CD8-positive, alpha-beta memory T cell (primary cell): ENCODE measurements around the gene ZBTB7A. TPM values are rescaled to one million over a fixed set of nuclear protein-coding genes. Genes with fewer than 3 reads are reported as not detected.

Experiments
- CTCF ChIA-PET: fragments of 350-600 bp; sonication (Branson Sonifier 250); formaldehyde crosslinking; loops from one replicate; lab custom pipeline; 2021; ENCODE audit warnings: antibody characterized with exemption; lab: Charles Lee
- POLR2A ChIA-PET: fragments of 350-600 bp; sonication (Branson Sonifier 250); formaldehyde crosslinking; loops from one replicate; lab custom pipeline; 2021; ENCODE audit warnings: antibody characterized with exemption; lab: Charles Lee
- DNase-seq, 5 donors: peaks; one replicate each; pipeline versions ENCODE4 v3.0.0 to v3.0.0-alpha.2; 2020 to 2022; ENCODE audit warnings: mixed read lengths in 1 of 5
- H3K27ac ChIP-seq: one replicate; pipeline ENCODE4 v1.7.0; 2013; ENCODE audit warnings: low read depth, mild to moderate bottlenecking, low read length, moderate library complexity
- H3K27me3 ChIP-seq: 2 replicates; pipeline ENCODE4 v1.7.0; 2013; ENCODE audit warnings: low read length, mild to moderate bottlenecking; ENCODE audit not compliant: insufficient read depth, poor library complexity, severe bottlenecking
- H3K36me3 ChIP-seq: 2 replicates; pipeline ENCODE4 v1.7.0; 2013; ENCODE audit warnings: mild to moderate bottlenecking, low read length, moderate library complexity; ENCODE audit not compliant: insufficient read depth
- H3K4me1 ChIP-seq: 2 replicates; pipeline ENCODE4 v1.7.0; 2013; ENCODE audit warnings: mild to moderate bottlenecking, low read length, moderate library complexity; ENCODE audit not compliant: insufficient read depth
- H3K4me3 ChIP-seq: 2 replicates; pipeline ENCODE4 v1.7.0; 2013; ENCODE audit warnings: mild to moderate bottlenecking, low read length
- H3K9me3 ChIP-seq: 2 replicates; pipeline ENCODE4 v1.7.0; 2013; ENCODE audit warnings: mild to moderate bottlenecking, low read length
- H3K27ac Mint-ChIP-seq, 8 donors: one replicate each; pipeline ENCODE4 v1.8.0; 2020 to 2021; ENCODE audit warnings: mixed read lengths in 8 of 8, mild to moderate bottlenecking in 6 of 8, inconsistent platforms in 3 of 8, moderate library complexity in 3 of 8
- H3K27me3 Mint-ChIP-seq, 2 donors: one replicate each; pipeline ENCODE4 v1.8.0; 2020 to 2021; ENCODE audit warnings: mixed read lengths in 2 of 2, mild to moderate bottlenecking in 1 of 2, moderate library complexity in 1 of 2
- H3K36me3 Mint-ChIP-seq, 3 donors: one replicate each; pipeline ENCODE4 v1.8.0; 2020 to 2021; ENCODE audit warnings: mixed read lengths in 3 of 3, inconsistent platforms in 1 of 3, mild to moderate bottlenecking in 1 of 3
- H3K4me1 Mint-ChIP-seq, 3 donors: one replicate each; pipeline ENCODE4 v1.8.0; 2020 to 2021; ENCODE audit warnings: mixed read lengths in 3 of 3, inconsistent platforms in 1 of 3, mild to moderate bottlenecking in 1 of 3
- H3K4me3 Mint-ChIP-seq, 7 donors: one replicate each; pipeline ENCODE4 v1.8.0; 2020 to 2021; ENCODE audit warnings: mixed read lengths in 7 of 7, mild to moderate bottlenecking in 6 of 7, moderate library complexity in 4 of 7, inconsistent platforms in 2 of 7
- H3K9me3 Mint-ChIP-seq, 5 donors: one replicate each; pipeline ENCODE4 v1.8.0; 2020 to 2022; ENCODE audit warnings: mixed read lengths in 5 of 5, mild to moderate bottlenecking in 3 of 5, moderate library complexity in 2 of 5, inconsistent platforms in 1 of 5
- polyA plus RNA-seq: library from polyadenylated mRNA; unstranded; fragments of 300-500 nt; fragmentation: Illumina TruSeq; gene quantifications from one replicate; pipeline ENCODE4 v1.2.3, GENCODE V29; 2021
- total RNA-seq, 2 experiments: library from RNA; stranded (reverse); gene quantifications; one replicate each; pipeline ENCODE4 v1.2.3, GENCODE V29; 2021

Gene ZBTB7A
- total and polyA plus RNA-seq, 3 experiments from 2014 or later = 44.1 to 86.1 (median 46.8) TPM

DNA sequence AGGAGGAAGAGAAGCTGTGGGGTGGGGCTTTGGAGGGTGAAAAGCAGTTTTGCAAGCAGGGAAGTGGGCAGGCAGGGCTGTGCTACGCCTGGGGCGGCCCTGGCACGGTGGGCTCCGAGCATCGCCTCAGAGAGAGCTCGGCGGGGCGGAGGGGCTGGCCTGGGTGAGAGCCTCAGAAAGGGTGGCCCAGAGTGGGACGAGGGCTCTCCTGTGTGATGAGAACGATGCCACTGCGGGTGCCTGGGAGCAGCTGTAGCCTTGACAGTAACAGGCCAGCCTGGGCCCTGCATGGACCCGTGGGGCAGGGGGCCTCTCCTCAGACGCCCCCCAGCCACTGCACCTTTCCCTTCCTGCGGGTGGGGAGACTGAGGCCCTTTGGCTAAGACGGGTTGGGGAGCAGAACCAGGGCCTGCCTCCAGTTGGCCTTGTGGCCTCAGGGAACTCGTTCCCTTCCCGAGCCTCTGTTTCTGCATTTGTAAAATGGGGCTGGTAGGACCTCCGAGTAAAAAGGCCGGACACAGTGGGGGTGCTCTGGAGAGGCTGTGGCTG is 31.6 kb downstream of the ZBTB7A start:
- Histone ChIP-seq H3K27me3 (no peaks in the 10 kb centered on the region), H3K4me1 (no peaks in the 10 kb centered on the region), H3K4me3 (no peak overlapping the region), H3K36me3 (peaks cover 4% of the 10 kb centered on the region), H3K27ac (no peak overlapping the region), H3K9me3 (no peaks in the 10 kb centered on the region)
- H3K4me3 Mint-ChIP-seq = no peak overlapping the region
- ChIA-PET CTCF (no interaction called here), POLR2A (interaction anchor here (0.6 kb wide), 1 partner anchor 116 kb away, joined by 3 read pairs; no protein-coding TSS in a partner anchor)
- H3K9me3 Mint-ChIP-seq = no peaks in the 10 kb centered on the region
- H3K27me3 Mint-ChIP-seq = no peaks in the 10 kb centered on the region
- DNase-seq = no peak
- H3K27ac Mint-ChIP-seq = peak overlapping the region in 1 of 8 donors; percentile 84
- peaks cover 0 to 2% (median 1%) of the 10 kb centered on the region in 3 donors for H3K4me1 Mint-ChIP-seq
- H3K36me3 Mint-ChIP-seq = peaks cover 0 to 23% (median 0%) of the 10 kb centered on the region in 3 donors

DNA sequence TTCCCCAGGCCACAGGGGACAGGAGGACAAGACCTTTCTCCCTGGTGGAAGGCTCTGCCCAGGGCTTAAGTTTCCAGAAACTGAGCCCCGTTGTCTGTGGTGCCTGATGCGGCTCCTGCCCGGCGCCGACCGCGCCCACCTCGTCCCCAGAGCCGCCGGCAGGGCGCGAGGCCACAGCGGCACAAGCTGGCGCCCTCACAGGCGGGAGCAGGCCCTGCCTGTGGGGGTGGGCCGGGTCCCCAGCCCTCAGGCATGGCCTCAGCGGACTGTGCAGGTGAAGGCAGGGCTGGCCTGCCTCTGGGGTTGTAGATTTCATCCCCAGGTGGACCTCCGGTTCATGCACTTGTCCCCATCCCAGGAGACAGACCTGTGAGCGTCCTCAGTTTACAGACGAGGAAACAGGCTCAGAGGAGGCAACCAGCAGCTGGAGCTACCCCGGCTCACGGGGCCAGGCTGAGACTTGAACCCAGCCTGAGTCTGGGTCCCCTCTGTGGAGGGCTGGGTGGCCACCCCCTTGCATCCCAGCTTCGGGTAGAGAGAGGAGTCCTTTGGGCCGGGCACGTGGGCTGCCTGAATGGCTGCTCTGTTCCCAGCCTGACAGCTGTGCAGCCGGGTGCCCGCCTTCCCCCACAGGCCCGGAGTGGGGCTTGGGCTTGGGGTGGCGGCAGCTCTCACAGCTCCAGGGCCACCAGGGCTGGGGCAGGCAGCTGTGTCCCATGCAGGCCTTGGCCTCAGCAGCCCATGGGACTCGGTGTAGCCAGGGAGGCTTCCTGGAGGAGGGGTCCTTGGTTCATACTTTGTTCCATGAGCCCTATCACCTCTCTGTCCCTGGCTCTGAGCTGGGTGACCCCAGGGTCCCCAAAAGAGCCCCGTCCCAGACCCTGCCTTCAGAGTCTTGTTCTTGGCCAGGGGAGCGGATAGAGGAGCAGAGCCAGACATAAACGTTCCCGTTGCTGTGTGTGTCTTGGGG is 32.4 kb downstream of the ZBTB7A start:
- Histone ChIP-seq H3K9me3 (no peaks in the 10 kb centered on the region), H3K27ac (no peak overlapping the region), H3K36me3 (peaks cover 4% of the 10 kb centered on the region), H3K27me3 (no peaks in the 10 kb centered on the region), H3K4me1 (no peaks in the 10 kb centered on the region), H3K4me3 (no peak overlapping the region)
- peak overlapping the region in 1 of 8 donors; percentile 84 for H3K27ac Mint-ChIP-seq
- H3K36me3 Mint-ChIP-seq = peaks cover 0 to 26% (median 0%) of the 10 kb centered on the region in 3 donors
- ChIA-PET POLR2A (interaction anchor here (0.5 to 0.6 kb wide), 2 partner anchors 10 to 117 kb away, joined by 3 read pairs; no protein-coding TSS in a partner anchor), CTCF (interaction anchor here (1.2 kb wide), 1 partner anchor 27 kb away, joined by 3 read pairs; the partner anchor contains the start of gene PIAS4)
- no peaks in the 10 kb centered on the region for H3K9me3 Mint-ChIP-seq
- no peak for DNase-seq
- H3K4me1 Mint-ChIP-seq = no peaks in the 10 kb centered on the region
- no peaks in the 10 kb centered on the region for H3K27me3 Mint-ChIP-seq
- no peak overlapping the region for H3K4me3 Mint-ChIP-seq

- CTCF ChIA-PET = interaction anchor here (1.2 kb wide), 1 partner anchor 26 kb away, joined by 3 read pairs; the partner anchor contains the start of gene PIAS4
- no peaks in the 10 kb centered on the region for H3K27me3 Mint-ChIP-seq
- H3K4me1 Mint-ChIP-seq = no peaks in the 10 kb centered on the region
- Histone ChIP-seq H3K4me3 (no peak overlapping the region), H3K27ac (no peak overlapping the region), H3K36me3 (peaks cover 4% of the 10 kb centered on the region), H3K4me1 (no peaks in the 10 kb centered on the region), H3K27me3 (no peaks in the 10 kb centered on the region), H3K9me3 (no peaks in the 10 kb centered on the region)
- H3K4me3 Mint-ChIP-seq = no peak overlapping the region
- no peaks in the 10 kb centered on the region for H3K9me3 Mint-ChIP-seq
- H3K27ac Mint-ChIP-seq = no peak overlapping the region
- peaks cover 0 to 32% (median 0%) of the 10 kb centered on the region in 3 donors for H3K36me3 Mint-ChIP-seq
- POLR2A ChIA-PET = interaction anchor here (0.5 kb wide), 1 partner anchor 11 kb away, joined by 3 read pairs; no protein-coding TSS in a partner anchor
- DNase-seq = no peak
These were observed 33.4 kb downstream of the ZBTB7A start for GRCh38 chr19:4033028-4033956.

DNA sequence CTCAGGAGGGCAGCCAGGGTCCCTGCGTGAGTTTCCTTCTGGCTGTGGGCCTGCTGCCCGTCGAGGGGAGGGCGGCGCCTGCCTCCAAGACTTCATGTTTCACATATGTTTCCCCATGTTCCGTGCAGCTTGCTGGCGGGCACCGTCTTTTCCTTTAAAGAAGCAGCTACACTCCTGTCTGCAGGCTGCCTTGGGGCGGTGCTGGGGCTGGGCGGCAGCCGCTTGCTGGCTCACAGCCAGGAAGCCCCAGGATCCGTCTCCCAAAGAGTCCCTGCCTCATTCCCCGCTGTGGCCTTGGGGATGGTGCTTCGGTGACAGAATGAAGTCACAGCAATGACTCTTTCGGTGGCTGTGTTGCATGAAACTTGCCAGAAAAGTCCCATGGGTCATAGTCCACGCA is 34.3 kb downstream of the ZBTB7A start:
- Histone ChIP-seq H3K9me3 (no peaks in the 10 kb centered on the region), H3K4me1 (no peaks in the 10 kb centered on the region), H3K4me3 (no peak overlapping the region), H3K27me3 (no peaks in the 10 kb centered on the region), H3K36me3 (peaks cover 4% of the 10 kb centered on the region), H3K27ac (no peak overlapping the region)
- ChIA-PET POLR2A (interaction anchor here (0.6 kb wide), 1 partner anchor 84 kb away, joined by 3 read pairs; no protein-coding TSS in a partner anchor), CTCF (no interaction called here)
- H3K4me3 Mint-ChIP-seq = no peak overlapping the region
- no peaks in the 10 kb centered on the region for H3K9me3 Mint-ChIP-seq
- H3K27ac Mint-ChIP-seq = peak overlapping the region in 1 of 8 donors; percentile 5
- no peaks in the 10 kb centered on the region for H3K4me1 Mint-ChIP-seq
- H3K27me3 Mint-ChIP-seq = no peaks in the 10 kb centered on the region
- no peak for DNase-seq
- H3K36me3 Mint-ChIP-seq = peaks cover 0 to 32% (median 0%) of the 10 kb centered on the region in 3 donors

GRCh38 chr19:4031420-4031819 is 35.3 kb downstream of the ZBTB7A start:
- Mint-ChIP-seq H3K9me3 (no peaks in the 10 kb centered on the region), H3K27me3 (no peaks in the 10 kb centered on the region), H3K27ac (no peak overlapping the region), H3K4me1 (no peaks in the 10 kb centered on the region), H3K4me3 (no peak overlapping the region), H3K36me3 (peaks cover 0 to 38% (median 0%) of the 10 kb centered on the region in 3 donors)
- Histone ChIP-seq H3K4me1 (no peaks in the 10 kb centered on the region), H3K27me3 (no peaks in the 10 kb centered on the region), H3K9me3 (no peaks in the 10 kb centered on the region), H3K36me3 (peaks cover 4% of the 10 kb centered on the region), H3K4me3 (no peak overlapping the region), H3K27ac (no peak overlapping the region)
- DNase-seq = no peak
- ChIA-PET CTCF (no interaction called here), POLR2A (interaction anchor here (0.6 kb wide), 1 partner anchor 85 kb away, joined by 3 read pairs; no protein-coding TSS in a partner anchor)

GRCh38 chr19:4030981-4031380 is 35.7 kb downstream of the ZBTB7A start:
- ChIA-PET CTCF (no interaction called here), POLR2A (no interaction called here)
- peak overlapping the region in 1 of 8 donors; percentile 21 for H3K27ac Mint-ChIP-seq
- no peaks in the 10 kb centered on the region for H3K9me3 Mint-ChIP-seq
- Histone ChIP-seq H3K27me3 (no peaks in the 10 kb centered on the region), H3K9me3 (no peaks in the 10 kb centered on the region), H3K27ac (no peak overlapping the region), H3K4me1 (no peaks in the 10 kb centered on the region), H3K36me3 (peaks cover 4% of the 10 kb centered on the region), H3K4me3 (no peak overlapping the region)
- H3K27me3 Mint-ChIP-seq = no peaks in the 10 kb centered on the region
- no peak overlapping the region for H3K4me3 Mint-ChIP-seq
- H3K4me1 Mint-ChIP-seq = no peaks in the 10 kb centered on the region
- H3K36me3 Mint-ChIP-seq = peaks cover 0 to 41% (median 0%) of the 10 kb centered on the region in 3 donors
- DNase-seq = no peak

DNA sequence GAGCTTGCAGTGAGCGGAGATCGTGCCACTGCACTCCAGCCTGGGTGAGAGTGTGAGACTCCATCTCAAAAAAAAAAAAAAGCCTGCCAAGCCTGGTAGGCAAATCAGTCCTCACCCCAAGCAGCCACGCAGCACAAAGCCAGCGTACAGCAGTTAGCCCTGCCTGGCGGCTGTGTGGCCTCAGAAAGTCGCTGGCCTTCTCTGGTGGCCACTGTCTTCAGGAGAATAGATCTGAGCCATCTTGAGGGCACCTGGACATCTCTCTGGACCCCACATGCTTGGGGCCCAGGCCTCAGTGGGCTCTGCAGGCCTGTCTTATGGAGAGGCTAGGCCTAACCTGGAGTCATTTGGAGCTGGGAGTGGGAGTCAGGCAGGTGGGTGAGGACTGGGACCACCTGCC is 36.1 kb downstream of the ZBTB7A start:
- no peaks in the 10 kb centered on the region for H3K27me3 ChIP-seq
- Mint-ChIP-seq H3K36me3 (peaks cover 0 to 42% (median 0%) of the 10 kb centered on the region in 3 donors), H3K9me3 (no peaks in the 10 kb centered on the region), H3K4me3 (no peak overlapping the region), H3K27ac (peak overlapping the region in 1 of 8 donors; percentile 43), H3K4me1 (no peaks in the 10 kb centered on the region), H3K27me3 (no peaks in the 10 kb centered on the region)
- H3K36me3 ChIP-seq = peaks cover under 1% of the 10 kb centered on the region
- H3K4me3 ChIP-seq = no peak overlapping the region
- POLR2A ChIA-PET = no interaction called here
- CTCF ChIA-PET = interaction anchor here (0.7 kb wide), 1 partner anchor 484 kb away, joined by 3 read pairs; no protein-coding TSS in a partner anchor
- no peak overlapping the region for H3K27ac ChIP-seq
- no peaks in the 10 kb centered on the region for H3K4me1 ChIP-seq
- H3K9me3 ChIP-seq = no peaks in the 10 kb centered on the region
- no peak for DNase-seq
